ENCODE results near the gene TPH1.

The TPH1 gene

DNA sequence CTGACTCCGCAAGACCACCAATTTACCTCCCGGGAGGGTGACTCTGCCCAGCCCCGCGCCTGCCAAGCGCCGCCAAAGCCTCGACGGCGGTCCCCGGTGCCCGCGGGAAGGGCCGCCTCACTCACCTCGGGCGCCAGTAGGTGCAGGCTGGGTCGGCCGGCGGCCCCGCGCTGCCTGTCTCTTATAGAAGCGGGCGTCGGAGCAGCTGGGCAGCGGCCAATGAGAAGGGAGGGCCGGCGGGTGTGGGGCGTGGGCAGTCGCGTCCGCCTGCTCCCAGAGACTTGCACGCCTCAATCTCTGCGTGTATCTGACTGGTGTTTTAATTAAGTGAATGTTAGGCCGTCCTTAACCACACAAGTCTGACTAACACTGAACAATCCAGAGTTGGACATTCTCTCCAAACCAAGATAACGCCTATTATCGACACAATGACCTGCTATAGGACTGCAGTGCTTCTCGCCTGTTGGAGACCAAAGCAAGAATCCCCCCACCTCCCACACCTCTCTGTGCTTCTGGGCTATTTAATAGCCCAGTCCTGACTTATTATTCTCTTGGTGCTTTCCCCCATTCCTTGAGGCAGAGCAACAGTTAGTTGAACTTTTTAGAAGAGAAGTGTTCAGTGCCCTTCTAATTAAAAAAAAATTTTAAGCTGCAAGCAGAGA, at the start of gene TPH1:
Gene TPH1 (minus strand): TSS at position 154 of the 662 bp plus-strand sequence. CDS start 5,507 bp downstream, outside the sequence.
- no peak for DNase-seq (ENCODE audit: low read depth in 2 of 2)

DNA sequence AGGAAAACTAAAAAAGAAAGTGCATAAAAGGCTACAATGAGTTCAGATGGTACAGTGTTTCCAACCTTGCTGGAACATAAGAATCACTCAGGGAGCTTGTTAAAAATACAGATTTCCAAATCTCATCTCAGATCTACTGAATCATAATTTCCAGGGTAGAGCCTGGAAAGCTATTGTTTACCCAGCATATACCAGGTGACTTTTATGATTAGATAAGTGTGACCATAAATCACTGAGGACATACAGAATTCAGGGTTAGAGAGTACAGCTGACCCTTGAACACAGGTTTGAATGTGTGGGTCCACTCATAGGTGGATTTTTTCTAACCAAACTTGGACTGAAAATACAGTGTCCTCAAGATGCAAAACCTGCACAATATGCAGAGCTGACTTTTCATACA, 47.9 kb upstream of the TPH1 start:
- no peak for DNase-seq (ENCODE audit: low read depth in 2 of 2)

DNA sequence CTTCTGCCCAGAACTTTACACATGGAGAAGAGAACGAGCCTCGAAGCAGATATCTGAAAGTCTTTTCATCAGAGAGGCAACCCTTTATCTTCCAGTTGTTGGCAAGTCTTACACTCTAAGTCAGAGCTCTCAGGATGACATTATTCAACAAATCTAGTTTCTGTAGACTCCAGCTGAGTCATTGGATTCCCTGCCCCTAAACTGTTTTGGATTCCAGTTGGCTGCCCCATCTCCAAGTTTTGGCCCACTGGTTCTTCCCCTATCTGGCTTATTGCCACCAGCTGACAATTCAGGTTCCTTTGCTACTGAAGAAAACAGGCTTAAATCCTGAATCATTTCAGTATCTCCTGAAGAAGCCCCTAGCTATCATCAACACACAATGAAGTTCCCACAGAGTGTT, 45.7 kb upstream of the TPH1 start:
- DNase-seq (ENCODE audit: low read depth in 2 of 2): no peak

DNA sequence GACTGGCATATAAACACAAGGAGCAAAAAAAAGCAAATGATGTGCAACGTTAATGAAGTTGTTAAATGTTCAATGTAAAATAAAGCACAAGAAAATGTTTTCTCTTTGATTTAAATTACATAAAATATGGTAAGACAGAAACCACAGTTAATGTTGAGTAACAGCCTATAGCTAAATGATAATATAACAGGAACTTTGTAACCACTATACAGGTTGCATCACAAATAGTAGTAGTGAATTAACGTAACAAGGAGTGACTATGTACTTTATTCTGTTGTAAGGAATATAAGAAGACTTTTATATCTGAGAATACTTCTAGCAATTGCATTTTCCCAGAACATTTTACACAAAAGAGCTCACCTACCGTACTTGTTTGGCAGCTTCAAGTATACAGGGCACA, 42.9 kb upstream of the TPH1 start:
- no peak for DNase-seq (ENCODE audit: low read depth in 2 of 2)

DNA sequence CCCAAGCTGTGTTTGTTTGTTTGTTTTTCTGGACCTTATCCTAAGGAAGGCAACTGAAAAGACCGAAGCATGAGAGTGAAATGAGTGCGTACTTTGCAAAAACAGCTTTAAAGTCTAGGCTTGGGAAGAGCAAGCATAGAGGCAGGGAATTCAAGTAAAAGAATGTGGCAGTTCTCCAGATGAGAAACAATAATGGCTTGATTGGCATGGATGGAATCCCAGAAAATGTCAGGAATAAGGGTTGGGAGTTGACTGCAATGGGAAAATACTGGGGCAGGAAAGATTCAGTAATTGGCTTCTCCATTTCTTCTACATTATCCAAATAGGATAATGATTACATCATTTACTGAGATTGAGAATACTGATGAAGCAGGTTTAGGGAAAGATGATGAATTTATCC, 42.3 kb upstream of the TPH1 start:
- DNase-seq (ENCODE audit: low read depth in 2 of 2): no peak

DNA sequence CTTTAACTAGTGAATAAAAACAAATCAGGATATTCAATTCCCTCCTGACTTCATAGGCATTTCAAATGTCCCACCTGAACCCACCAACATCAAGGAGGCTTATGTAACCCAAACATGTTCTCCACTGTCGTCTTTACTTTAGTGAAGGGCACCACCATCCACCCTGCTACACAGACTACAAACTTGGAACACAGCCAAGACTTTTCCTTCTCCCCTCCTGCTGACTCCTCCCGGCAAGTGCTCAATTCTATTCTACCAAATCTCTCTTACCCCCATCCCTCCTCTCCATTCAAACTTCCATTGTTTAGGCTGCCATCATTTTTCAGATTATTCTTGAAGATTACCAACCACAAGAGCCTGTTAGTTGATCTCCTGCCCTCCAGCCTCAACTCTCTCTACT, 35.5 kb upstream of the TPH1 start:
- no peak for DNase-seq (ENCODE audit: low read depth in 2 of 2)

DNA sequence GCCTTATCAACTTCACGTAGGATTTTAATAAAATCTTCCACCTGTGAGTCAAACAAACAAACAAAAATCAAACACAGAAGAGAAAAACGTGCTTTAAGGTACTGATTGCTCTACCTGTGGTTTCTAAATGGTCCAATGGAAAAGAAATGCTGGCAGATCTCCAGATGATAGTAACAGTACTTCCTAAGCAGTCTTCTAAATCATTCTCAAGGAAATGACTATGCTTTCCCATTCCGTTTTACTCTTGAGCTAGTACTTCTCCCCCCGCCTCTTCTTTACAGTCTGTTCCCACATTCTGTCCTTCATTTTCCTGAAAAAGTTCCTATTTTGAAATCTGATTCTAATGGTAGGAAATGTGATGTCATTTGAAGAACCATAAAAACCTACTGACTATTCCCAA, 34.4 kb upstream of the TPH1 start:
- no peak for DNase-seq (ENCODE audit: low read depth in 2 of 2)

DNA sequence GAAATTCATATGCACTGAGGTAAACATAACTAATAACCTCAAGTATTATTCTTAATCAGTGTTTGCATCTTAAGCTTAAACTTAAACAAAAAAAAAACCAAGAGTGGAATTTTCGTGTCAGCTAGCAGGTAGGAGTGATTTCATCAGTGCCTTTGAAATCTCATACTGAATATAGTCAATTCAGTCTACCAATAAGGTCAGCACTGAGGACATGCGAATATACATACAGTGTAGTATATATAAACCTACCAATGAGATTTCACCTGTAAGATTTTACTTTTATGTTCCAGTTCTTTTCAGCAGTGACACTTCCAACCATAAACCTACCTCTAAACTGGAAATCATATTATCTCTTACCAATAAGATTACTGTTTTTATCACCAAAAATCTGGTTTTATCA, 32.8 kb upstream of the TPH1 start:
- DNase-seq (ENCODE audit: low read depth in 2 of 2): no peak

DNA sequence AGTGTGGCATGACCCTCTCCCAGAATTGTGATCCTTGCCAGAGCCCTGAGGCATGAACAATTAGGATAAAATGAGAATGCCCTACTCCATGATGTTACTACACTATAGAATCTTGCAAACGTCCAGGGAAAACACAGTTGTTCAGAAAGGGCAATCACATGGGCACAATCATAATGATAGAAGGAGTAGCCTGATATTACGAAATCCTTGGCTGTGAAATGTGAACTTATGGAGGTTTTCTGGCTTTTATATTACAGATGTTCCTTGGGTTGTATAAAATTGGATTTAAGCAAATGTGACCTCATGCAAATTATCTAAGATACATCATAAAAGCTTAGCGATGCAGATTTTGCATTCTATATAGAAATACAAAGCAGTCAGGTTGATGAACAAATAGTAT, 29.4 kb upstream of the TPH1 start:
- no peak for DNase-seq (ENCODE audit: low read depth in 2 of 2)

DNA sequence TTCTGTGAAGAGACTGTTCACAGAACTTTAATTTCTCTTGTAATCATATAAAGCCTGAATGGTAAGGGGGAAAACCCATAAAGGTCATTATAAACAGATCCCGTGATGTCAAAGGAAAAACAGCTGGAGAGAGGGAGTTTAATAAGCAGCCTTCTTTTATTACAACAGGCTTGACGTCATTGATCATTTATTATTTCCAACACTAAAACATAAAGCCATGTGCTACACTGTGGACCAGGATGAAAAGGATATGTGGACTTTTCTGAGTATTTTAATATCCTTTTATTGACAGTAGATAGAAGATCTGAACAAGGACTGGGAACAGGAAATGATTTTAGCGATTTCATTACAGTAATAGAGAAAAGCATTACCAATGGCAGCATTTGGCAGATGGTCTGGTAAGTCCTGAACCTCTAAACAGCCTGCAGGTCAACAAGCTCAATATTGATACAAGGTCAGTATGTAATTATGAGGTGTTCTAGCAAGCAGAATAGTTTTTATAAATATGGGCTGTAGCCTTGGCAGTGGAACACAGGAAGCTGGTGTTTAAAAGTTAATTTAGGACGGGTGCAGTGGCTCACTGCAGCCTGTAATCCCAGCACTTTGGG, 25.1 kb upstream of the TPH1 start:
- DNase-seq (ENCODE audit: low read depth in 2 of 2): no peak

DNA sequence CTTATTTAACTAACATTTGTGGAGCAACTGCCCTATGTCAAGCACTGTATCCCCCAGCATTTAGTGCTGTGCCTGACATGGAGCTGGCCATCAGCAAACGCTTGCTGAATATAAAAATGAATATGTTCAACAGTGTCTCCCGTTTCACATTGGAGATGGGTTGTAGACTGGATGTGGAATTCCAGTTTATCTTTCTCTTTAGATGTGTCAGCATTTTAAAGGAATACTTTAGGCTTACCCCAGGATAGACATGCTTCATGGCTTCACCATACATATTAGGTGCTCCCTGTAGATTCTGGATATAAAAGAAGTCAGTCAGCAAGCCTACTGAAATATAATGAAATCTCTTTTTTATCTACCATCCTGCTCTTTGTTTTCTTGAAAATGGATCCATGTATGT, 21.3 kb upstream of the TPH1 start:
- DNase-seq (ENCODE audit: low read depth in 2 of 2): no peak

DNA sequence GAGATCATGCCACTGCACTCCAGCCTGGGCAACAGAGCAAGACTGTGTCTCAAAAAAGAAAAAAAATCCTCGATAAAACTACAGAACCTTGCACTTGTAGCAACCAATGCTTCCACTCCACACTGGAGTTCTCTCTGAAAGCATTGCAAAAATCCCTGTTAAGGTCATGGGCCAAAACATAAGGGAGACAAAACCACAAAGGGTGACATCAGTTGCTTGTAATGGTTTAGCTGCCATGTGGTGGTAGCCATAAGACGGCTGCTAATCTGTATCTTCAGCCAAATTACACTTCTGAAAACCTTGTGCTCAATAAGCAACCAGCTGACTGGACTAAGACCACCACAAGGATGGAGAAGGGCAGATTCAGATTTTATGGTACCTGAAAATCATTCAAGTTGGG, 20.6 kb upstream of the TPH1 start:
- DNase-seq (ENCODE audit: low read depth in 2 of 2): no peak

DNA sequence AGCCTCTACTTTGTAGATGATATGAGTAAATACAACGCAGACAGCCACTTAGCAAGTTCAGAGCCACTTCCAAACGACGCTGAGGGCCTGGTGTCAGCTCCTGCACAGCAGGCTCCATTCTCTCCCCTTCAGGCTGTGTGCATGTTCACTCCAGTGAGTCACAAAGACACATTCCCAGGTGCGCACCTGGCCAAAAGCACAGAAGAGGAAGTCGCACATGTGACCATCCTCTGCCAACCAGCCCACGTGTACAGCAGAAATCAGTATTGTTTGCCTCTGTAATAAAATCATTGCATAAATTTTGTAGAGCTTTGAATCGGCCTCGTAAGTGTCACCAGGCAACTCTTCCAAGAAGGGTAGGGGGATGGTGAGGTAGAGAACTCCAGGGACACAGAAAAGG, 19.5 kb upstream of the TPH1 start:
- DNase-seq (ENCODE audit: low read depth in 2 of 2): no peak

DNA sequence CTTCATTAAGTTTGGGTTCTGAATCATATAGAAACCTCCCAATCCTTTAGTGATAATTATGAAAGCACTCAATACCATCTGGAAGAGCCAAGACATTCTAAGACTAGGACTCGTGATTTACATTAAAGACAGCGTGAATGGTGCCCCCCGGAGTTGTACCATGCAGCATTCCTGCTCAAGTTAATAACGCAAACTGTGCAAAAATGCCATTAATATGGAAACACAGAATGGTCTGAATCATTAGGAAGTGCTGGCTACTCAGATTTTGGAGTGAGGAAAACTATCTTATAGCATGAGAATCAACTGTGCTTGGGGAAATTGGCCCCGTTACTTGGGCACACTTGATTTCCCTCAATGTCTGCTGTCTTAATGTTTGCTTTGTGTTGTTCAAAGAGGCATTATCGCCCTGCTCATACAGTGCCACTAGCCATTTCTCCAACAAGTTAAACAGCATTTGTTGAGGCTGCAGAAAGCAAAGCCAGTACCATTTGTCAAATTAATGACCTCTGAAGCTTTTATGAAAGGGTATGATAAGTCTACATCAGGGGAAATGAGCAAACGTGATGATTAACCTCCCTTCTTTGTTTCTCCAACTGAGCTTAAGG, 18.5 kb upstream of the TPH1 start:
- no peak for DNase-seq (ENCODE audit: low read depth in 2 of 2)

DNA sequence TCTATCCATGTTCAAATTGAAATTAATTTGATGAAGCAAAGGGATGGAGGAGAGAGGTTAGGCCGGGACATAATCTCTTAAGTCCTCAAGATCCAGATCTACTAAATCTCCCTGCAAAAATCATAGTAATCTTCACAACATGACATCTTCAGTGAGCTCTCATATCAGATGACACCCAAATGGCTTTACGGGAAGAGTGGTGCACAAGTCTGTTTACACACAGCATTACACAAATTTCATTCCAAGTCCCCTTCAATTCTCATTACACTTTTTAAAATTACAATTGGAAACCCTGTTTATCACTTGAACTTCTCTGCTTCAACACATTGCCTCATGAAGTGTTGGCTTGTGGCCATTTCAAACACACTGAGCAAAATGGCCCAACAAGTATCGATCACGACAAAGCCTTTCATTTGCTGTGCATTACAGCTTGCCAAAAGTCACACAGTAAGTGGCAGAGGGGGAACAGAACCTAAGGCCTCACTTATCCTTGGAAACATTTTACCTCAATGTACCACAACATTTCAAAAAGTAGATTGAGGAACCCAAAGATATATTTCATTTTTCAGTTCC, 17.9 kb upstream of the TPH1 start:
- no peak for DNase-seq (ENCODE audit: low read depth in 2 of 2)

DNA sequence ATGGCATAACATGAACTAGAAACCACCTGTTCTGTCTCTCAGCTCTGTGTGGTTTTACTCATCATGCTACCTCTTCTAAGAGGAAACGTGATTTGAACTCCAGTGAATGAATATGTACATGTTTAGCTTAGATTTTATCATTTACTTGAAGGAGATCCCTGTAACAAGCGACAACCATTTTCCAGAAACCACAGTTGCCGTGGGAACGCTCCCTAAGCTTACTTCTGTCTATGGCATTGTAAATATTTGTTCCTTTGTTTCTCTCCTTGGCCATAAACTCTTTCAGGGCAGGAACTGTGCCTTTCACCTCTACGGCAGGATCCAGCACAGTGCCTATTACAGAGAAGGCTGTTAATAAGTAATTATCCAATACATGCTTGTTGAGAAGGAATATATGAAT, 17.1 kb upstream of the TPH1 start:
- DNase-seq (ENCODE audit: low read depth in 2 of 2): no peak

DNA sequence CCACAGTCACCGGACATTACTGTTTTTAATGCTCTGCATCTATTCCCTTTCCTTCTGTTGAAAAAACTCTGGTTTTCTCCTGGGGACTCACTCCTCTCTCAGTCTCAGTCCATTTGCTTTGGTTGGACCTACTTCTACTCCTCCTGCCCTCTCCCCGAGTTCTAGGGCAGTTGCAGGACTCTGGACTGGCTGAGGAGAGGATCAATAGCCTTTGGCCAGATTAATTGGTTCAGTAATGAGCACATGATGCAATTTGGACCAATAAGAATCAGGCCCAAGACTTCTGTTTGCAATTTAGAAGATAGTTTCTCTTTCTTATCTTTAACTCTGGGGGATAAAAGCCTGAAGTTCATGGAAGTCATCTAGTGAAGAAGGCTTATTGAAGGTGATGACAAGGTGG, 15.3 kb upstream of the TPH1 start:
- DNase-seq (ENCODE audit: low read depth in 2 of 2): no peak

DNA sequence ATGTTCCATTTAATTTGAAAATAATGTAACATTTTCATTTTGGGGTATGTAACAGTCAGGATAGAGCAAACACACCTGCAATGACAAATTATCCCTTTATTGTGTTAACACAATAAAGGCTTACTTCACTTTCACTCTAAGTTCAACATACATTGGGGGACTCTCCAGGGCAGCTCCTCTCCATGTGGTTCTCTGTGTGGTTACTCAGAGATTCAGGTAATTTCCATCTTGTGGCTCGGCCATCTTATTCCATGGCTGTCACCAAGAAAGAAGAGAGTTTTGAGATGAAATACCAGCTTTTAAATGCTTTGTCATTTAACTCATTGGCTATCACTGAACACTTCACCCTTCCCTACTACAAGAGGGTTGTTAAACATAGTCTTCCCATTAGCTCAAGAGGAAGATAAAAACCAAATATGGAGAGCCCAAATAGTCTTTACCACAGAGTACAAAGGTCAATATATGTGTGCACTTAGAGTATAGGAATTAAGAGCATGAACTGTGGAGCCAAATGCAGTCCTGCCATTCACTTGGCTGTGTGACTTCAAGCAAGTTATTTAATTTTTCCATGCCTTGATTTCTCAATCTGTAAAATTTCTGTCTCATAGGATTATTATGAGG, 10.6 kb upstream of the TPH1 start:
- no peak for DNase-seq (ENCODE audit: low read depth in 2 of 2)

DNA sequence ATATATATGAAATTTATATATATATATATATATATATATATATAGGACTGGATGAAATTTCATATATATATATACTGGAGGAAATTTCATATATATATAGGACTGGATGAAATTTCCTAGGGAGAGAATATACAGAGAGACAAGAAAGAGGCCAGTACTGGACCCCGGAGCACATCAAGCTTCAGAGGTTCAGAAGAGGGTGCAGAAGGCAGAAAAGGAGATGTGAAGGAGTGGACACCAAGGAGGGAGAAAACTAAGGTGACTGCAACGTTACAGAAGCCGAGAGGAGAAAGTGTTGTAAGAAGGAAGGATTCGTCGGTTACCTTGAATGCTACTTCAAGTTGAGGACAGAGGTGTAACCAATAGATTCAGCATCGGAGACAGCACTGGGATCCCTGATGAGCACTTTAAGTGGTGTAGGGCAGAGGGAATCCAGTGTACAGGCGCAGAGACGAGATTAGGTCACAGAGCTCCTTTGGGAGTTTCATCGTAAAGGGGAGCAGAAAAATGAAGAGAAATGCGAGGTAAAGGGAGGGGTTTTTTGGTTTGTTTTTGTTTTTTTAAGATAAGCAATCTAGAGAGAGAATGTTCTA, 8.5 kb upstream of the TPH1 start:
- no peak for DNase-seq (ENCODE audit: low read depth in 2 of 2)

DNA sequence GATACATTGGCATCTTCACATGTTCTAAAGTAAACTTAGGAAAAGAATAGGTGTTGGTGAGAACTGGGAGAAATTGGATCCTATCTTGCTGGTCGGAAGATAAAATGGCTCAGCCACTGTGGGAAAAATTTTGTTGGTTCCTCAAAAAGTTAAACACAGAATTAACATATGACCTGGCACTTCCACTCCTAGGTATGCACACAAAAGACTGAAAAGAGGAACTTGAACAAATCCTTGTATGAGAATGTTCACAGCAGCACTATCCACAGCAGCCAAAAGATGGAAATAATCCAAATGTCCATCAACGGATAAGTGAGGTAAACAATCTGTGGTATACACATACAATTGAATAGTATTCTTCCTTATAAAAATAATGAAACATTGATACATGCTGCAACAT, 4.8 kb upstream of the TPH1 start:
- no peak for DNase-seq (ENCODE audit: low read depth in 2 of 2)

DNA sequence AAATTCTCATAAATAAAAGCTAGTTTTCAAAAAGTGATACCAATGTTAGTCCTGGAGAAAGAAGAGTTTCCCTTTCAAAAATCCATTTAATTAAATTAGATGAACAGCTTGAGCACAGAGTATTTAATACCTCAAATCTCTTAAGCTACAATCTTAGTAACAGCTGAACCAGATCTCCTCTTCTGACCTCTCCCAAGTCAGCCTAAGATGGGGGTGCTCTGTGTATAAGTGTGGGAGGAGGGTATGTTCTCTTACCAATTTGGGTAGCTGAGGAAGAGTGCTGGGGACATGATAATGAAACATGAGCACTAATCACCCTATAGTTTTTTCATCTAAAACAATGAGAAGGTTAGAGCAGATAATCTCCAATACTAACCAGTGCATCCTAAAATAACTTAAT, 9.6 kb downstream of the TPH1 start:
- DNase-seq (ENCODE audit: low read depth in 2 of 2): no peak

DNA sequence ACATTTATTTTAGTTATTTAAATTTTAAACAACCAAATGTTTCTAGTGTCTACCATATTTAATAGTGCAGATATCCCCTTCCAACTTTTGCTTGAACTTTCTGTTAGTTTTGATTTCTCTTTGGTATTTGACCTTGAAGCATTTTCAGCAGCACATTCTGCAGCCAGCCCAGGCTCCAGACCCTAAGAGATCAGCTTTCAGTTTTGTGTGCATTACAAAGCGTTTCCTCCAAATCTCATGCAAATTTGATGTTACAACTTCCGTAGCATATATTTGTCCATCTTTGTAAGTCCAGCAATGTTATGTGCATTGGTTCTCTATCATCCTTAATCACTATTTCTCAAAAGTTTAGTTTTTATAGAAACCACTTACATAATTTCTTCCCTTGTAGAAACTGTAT, 18.6 kb downstream of the TPH1 start:
- no peak for DNase-seq (ENCODE audit: low read depth in 2 of 2)
